HEK293T (cell line): ENCODE results near the gene CYB5R2.

ENCODE experiments used
- FOXA1 ChIP-seq: fragments of 450-650 bp; IDR thresholded peaks from 2 replicates; pipeline ENCODE4 v1.6.1; 2016; ENCODE audit warnings: mild to moderate bottlenecking
- FOXK2 ChIP-seq: fragments of 450-650 bp; IDR thresholded peaks from 2 replicates; pipeline ENCODE4 v1.6.1; 2016; ENCODE audit warnings: mild to moderate bottlenecking

- TF ChIP-seq FOXK2 (no peak), FOXA1 (no peak)
Measured at GRCh38 chr11:7621090-7621489, 52.2 kb downstream of the CYB5R2 start.
